Fibroblast of skin of left biceps (primary cell): ENCODE measurements around the gene EPB41L2.
A peak's percentile ranks its signal among the peaks of the same experiment; 100 is the strongest.

Experiments
- DNase-seq, 2 experiments: peaks; one replicate each; pipeline ENCODE4 v3.0.0-alpha.2; 2013; ENCODE audit warnings: low read depth in 2 of 2

The EPB41L2 gene

DNA sequence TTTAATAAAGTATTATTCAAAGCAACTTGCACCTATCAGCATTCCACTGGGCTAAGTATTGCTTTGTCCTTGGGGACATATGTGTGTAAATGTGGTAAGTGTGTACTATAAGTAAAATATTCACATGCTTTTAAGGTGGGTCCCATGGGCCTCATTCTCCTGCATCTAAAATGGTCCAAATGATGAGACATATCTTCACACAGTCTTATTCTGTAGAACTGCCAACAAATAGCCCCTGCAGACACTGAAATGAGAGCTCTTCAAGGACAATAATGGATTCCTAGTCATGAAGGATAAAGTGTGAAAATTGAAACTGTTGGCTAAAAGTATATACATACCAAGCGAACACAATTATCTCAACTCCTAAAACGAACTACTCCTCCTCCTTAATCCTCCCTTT is 154.1 kb downstream of the EPB41L2 start:
- DNase-seq: no peak

DNA sequence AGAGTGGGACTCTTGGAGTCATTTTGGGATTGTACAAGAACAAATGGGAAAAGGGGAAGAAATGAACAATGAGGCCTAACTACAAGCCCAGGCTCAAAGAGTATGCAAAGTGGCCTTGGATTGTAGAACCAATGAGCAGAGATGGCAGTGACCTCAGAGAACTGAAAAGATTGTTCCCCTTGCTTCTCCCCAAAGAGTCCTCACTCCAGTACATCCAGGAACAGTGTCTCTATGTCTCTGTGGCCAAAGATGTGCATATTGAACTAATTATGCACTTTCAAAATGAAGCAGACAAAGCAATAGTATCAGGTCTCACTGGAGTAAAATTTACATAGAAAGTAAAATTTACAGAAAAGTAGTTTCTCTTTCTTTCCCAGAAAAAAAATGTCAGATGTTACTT is 154.9 kb downstream of the EPB41L2 start:
- DNase-seq: no peak

DNA sequence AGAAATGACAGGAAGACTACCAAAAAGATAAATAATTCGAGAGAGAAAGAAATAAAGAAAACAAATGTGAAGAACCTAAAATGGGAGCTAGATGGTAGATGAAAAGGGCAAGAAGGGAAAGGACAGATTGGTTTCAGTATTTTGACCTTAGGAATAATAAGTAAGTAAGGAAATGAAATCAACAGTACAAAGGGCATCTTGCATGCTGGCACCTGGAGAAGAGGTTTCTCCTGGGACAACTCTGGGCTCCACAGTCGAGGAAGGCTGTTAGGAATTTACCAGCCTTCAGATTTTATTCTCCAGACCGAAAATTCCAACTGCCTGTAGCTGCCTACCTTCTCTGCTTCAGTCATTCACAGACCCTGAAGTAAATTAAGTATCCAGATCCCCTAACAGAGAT is 155.4 kb downstream of the EPB41L2 start:
- DNase-seq: no peak

DNA sequence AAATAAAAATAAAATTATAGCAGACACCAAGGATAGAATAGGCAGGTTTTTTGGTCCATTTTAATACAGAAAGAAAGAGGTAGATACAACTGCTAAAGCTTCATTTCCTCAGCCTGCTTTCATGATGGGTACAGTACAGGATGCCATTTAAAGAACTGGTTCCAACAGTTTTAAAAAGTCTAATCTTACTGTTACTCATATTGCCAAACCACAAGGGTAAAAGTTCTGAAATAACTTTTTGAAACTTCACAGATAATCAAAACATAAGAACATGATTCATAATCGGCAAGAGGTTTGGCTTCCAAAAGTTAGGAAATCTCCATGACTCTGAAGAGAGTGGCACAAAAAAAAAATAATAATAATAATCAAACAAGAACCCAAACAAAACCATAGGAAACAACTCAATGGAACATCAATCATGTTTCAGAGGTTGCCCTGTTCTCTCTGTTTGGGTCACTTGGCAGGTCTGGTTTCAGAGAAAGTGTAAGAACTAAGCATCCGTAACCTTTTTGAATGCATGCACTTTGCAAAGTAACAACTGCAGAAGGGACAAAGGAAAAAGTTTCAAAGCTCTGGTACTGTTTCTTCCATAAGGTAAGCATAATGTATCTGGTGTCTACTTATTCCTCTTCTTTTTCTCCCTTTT is 156.2 kb downstream of the EPB41L2 start:
- DNase-seq: peak in 1 of 2 experiments; percentile 10

GRCh38 chr6:130903602-130904001 is 159.4 kb downstream of the EPB41L2 start:
- DNase-seq: no peak

GRCh38 chr6:130903007-130903406 is 160.0 kb downstream of the EPB41L2 start:
- no peak for DNase-seq

GRCh38 chr6:130900913-130901312 is 162.1 kb downstream of the EPB41L2 start:
- DNase-seq: no peak

DNA sequence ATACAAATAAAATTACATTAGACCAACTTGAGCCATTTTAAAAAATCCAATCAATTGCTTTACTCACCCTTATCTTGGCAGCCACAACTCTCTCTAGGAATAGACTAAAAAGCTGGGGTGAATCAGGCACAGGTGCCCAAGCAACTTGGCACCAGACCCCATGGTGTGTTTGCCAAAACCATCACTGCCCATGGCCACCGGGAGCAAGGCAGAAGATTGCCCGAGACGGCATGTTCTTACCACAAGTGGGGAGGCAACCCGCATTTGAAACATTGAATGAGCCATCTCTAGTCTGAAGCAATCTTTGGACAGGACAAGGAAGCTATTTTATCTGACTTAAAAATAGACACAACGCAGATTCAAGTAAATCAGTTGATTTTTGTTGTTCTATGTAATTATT is 166.8 kb downstream of the EPB41L2 start:
- DNase-seq: no peak

GRCh38 chr6:130895516-130895915 is 167.5 kb downstream of the EPB41L2 start:
- no peak for DNase-seq

- no peak for DNase-seq
These were observed 169.3 kb downstream of the EPB41L2 start for GRCh38 chr6:130893766-130894165.

- DNase-seq: no peak
These were observed 169.8 kb downstream of the EPB41L2 start for GRCh38 chr6:130893277-130893676.

GRCh38 chr6:130890521-130890971 is 172.5 kb downstream of the EPB41L2 start:
- peak; percentile 56 to 62 for DNase-seq

DNA sequence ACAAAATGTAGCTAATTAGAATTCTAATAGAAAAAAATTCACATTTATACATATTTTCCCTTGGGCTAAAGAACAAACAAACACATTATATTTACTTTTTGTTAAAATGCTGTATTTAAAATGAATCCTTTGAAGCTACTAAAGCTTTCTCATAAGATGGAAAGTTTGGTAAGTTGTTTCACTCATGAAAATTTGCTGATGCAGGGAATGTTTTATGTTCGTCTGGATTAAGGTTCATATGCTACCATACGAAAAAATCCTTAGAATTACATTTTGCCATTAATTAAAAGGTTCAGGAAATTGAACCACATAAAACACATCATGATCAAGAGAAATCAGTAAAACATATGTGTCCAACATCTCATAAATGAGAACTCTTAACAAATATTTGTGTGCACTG is 173.6 kb downstream of the EPB41L2 start:
- DNase-seq: no peak

DNA sequence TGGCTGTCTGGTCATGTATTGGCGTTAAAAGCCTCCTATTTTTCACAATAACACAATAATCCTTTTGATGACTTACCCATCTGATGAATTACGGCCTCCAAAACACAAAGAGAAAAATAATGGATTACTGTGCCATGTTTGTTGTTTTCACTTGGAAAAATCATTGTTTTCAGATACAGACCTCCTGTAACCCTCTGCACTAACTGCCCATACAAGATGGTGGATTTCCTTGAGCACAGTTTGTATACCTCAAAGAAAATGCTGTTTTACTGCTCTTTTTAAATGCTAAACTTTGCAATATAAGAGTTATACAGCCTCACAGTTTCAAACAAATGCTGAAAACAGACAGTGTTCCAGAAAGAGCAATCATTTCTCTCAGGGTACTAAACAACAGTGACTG is 174.8 kb downstream of the EPB41L2 start:
- DNase-seq: no peak

DNA sequence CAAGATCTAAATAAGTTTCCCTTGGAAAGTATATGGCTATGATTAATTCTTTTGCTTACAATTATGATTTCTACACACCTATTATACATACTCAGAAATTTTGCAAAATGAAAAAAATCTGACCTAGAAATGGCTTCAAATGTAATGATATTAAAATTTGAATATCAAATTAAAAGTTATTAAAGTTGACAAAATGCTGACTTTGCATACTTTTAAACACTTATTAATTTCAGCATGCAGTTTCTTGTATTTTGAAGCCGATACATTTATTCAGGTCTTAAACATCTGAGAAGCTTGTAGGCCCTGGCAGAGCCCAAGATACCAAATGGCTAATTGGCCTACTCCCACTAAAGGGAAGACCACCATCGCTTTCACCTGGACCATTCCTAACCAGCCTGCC is 176.1 kb downstream of the EPB41L2 start:
- DNase-seq: no peak

- DNase-seq: peak; percentile 51 to 53
These were observed 177.5 kb downstream of the EPB41L2 start for GRCh38 chr6:130885392-130886192.

DNA sequence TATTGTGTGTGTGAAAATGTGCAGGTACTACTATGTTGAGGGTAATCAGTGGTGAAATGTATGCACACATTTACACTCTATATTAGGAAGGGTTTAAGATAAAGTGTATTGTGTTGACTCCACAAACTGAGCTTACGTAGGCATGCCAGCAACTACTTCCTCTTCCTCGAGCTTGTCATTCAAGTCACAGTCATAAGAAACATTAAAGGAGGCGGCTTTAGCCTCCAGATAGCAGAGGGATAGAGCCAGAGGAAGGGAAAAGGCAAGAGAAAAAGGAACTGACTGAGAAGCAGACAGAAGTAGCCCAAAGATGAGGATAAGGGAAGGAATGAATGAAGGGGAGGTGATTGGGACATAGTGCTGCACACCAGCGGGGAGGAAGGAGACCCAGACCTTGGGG is 180.7 kb downstream of the EPB41L2 start:
- no peak for DNase-seq

DNA sequence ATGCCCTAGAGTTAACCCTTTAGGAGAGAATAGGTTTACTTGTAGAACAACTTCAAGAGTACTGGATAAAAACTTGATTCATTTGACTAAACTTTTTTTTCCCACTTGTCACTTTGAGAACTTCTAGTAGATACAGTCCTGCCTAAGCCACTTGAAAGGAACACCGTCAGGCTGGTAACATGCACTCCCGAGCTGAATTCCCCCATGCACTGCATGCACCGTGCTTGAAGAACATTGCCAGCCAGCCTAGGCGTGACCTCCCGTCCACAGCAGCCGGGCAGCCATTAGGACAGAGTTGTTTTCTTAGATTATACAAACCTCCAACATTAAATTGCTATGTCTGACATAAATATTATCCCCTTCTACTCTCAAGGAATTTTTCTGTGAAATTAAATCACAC is 183.2 kb downstream of the EPB41L2 start:
- DNase-seq: no peak

GRCh38 chr6:130873746-130874145 is 189.3 kb downstream of the EPB41L2 start:
- DNase-seq: no peak

- no peak for DNase-seq
These were observed 190.6 kb downstream of the EPB41L2 start for GRCh38 chr6:130872250-130873095.

GRCh38 chr6:130870179-130870880 is 192.7 kb downstream of the EPB41L2 start:
- DNase-seq: no peak

GRCh38 chr6:130869681-130870080 is 193.4 kb downstream of the EPB41L2 start:
- DNase-seq: no peak
